Progenitor cell of endocrine pancreas (in vitro differentiated cells): ENCODE results near the gene FAM120B. TPM values are rescaled to one million over a fixed set of nuclear protein-coding genes. Genes with fewer than 3 reads are reported as not detected.

Experiments
- DNase-seq: peaks from one replicate; pipeline ENCODE4 v3.0.0; 2021; ENCODE audit warnings: low spot score; ENCODE audit not compliant: unreplicated experiment
- H3K27ac Mint-ChIP-seq: 2 replicates; pipeline ENCODE4 v1.8.0; 2021; ENCODE audit warnings: mild to moderate bottlenecking, moderate library complexity, mixed read lengths
- H3K27me3 Mint-ChIP-seq: 2 replicates; pipeline ENCODE4 v1.8.0; 2021; ENCODE audit warnings: mixed read lengths
- H3K36me3 Mint-ChIP-seq: 2 replicates; pipeline ENCODE4 v1.8.0; 2022; ENCODE audit warnings: mixed read lengths; ENCODE audit not compliant: insufficient read depth
- H3K4me1 Mint-ChIP-seq: 2 replicates; pipeline ENCODE4 v1.8.0; 2021; ENCODE audit warnings: low read depth, mixed read lengths
- H3K4me3 Mint-ChIP-seq: 2 replicates; pipeline ENCODE4 v1.8.0; 2021; ENCODE audit warnings: low read depth, mild to moderate bottlenecking, moderate library complexity, mixed read lengths
- H3K9me3 Mint-ChIP-seq: 2 replicates; pipeline ENCODE4 v1.8.0; 2021; ENCODE audit warnings: low read depth, mixed read lengths
- CTCF ChIP-seq: fragments of 200-600 bp; sonication (generic); IDR thresholded peaks from one replicate; pipeline ENCODE4 v1.5.0; 2021; ENCODE audit warnings: antibody characterized with exemption, mild to moderate bottlenecking; ENCODE audit not compliant: unreplicated experiment
- microRNA-seq: library from miRNA; unstranded; fragments of <30 nt; microRNA quantifications from one replicate; pipeline ENCODE4 v1.1.0, GENCODE V29; 2020; ENCODE audit warnings: borderline number of aligned reads; ENCODE audit not compliant: unreplicated experiment
- total RNA-seq: library from RNA; stranded (reverse); gene quantifications from 2 replicates; pipeline ENCODE4 v1.2.1, GENCODE V29; 2021

FAM120B gene
- total RNA-seq, 1 donor from 2014 or later = 49.3 TPM

- no peak overlapping the region for H3K4me3 Mint-ChIP-seq
- H3K27ac Mint-ChIP-seq = no peak overlapping the region
- peaks cover 11% of the 10 kb centered on the region for H3K4me1 Mint-ChIP-seq
- DNase-seq = no peak
- TF ChIP-seq CTCF = no peak
- no peaks in the 10 kb centered on the region for H3K9me3 Mint-ChIP-seq
- no peaks in the 10 kb centered on the region for H3K36me3 Mint-ChIP-seq
- no peaks in the 10 kb centered on the region for H3K27me3 Mint-ChIP-seq
These were observed 147.3 kb downstream of the FAM120B start for GRCh38 chr6:170453586-170454511.

- TF ChIP-seq CTCF = no peak
- no peaks in the 10 kb centered on the region for H3K9me3 Mint-ChIP-seq
- no peak for DNase-seq
- peaks cover 3% of the 10 kb centered on the region for H3K27me3 Mint-ChIP-seq
- no peaks in the 10 kb centered on the region for H3K36me3 Mint-ChIP-seq
- peaks cover 11% of the 10 kb centered on the region for H3K4me1 Mint-ChIP-seq
- H3K4me3 Mint-ChIP-seq = no peak overlapping the region
- no peak overlapping the region for H3K27ac Mint-ChIP-seq
These were observed 148.1 kb downstream of the FAM120B start for GRCh38 chr6:170454512-170455285.

GRCh38 chr6:170455335-170455979 is 148.9 kb downstream of the FAM120B start:
- H3K36me3 Mint-ChIP-seq = no peaks in the 10 kb centered on the region
- no peak for DNase-seq
- H3K27me3 Mint-ChIP-seq = peaks cover 4% of the 10 kb centered on the region
- no peak overlapping the region for H3K4me3 Mint-ChIP-seq
- TF ChIP-seq CTCF = no peak
- no peaks in the 10 kb centered on the region for H3K9me3 Mint-ChIP-seq
- H3K27ac Mint-ChIP-seq = no peak overlapping the region
- peaks cover 11% of the 10 kb centered on the region for H3K4me1 Mint-ChIP-seq

- no peaks in the 10 kb centered on the region for H3K9me3 Mint-ChIP-seq
- no peak for TF ChIP-seq CTCF
- no peak for DNase-seq
- H3K4me1 Mint-ChIP-seq = peaks cover 11% of the 10 kb centered on the region
- no peaks in the 10 kb centered on the region for H3K36me3 Mint-ChIP-seq
- H3K4me3 Mint-ChIP-seq = no peak overlapping the region
- H3K27ac Mint-ChIP-seq = no peak overlapping the region
- peaks cover 6% of the 10 kb centered on the region for H3K27me3 Mint-ChIP-seq
These were observed 149.8 kb downstream of the FAM120B start for GRCh38 chr6:170456334-170456733.

Small RNAs within 50 kb of the gene (microRNA-seq; reads per million reads assigned to microRNA genes)
- gene MIR4644 = not detected

Other genes starting within 250 kb of the FAM120B start
- 75.3 and 79.1 TPM in 2 replicates for gene DLL1, start 15.7 kb upstream of the FAM120B start, total RNA-seq
- 154 and 162 TPM in 2 replicates for gene PSMB1, start 246.5 kb downstream of the FAM120B start, total RNA-seq
- 20.0 and 20.3 TPM in 2 replicates for gene TBP, start 247.6 kb downstream of the FAM120B start, total RNA-seq